A673 (cell line): ENCODE results near the gene POLN. TPM values are rescaled to one million over a fixed set of nuclear protein-coding genes. Genes with fewer than 3 reads are reported as not detected.

Source experiments
- BruUV-seq: library from RNA; stranded (reverse); fragments of 400-500 nt; replicated peaks from 2 replicates; lab custom pipeline; 2021; lab: Mats Ljungman, UMichigan
- CTCF ChIA-PET: fragments of 300-600 bp; sonication (Branson Sonifier 250); formaldehyde crosslinking; loops from one replicate; lab custom pipeline; 2022; ENCODE audit warnings: antibody characterized with exemption; lab: Charles Lee
- POLR2A ChIA-PET: fragments of 300-600 bp; sonication (Branson Sonifier 250); formaldehyde crosslinking; loops from one replicate; lab custom pipeline; 2022; ENCODE audit warnings: antibody characterized with exemption; ENCODE audit not compliant: low non-redundant PET; lab: Charles Lee
- DNase-seq: peaks from one replicate; pipeline ENCODE4 v3.0.0-alpha.2; 2015; ENCODE audit warnings: low spot score
- H3K27ac ChIP-seq: fragments of 200-600 bp; sonication (generic); 2 replicates; pipeline ENCODE4 v1.5.1; 2016; ENCODE audit warnings: mixed run types, low read depth, mild to moderate bottlenecking, mixed read lengths, antibody characterized with exemption, low read length; ENCODE audit not compliant: poor library complexity, severe bottlenecking
- H3K27me3 ChIP-seq: fragments of 200-600 bp; sonication (generic); replicated peaks from 2 replicates; pipeline ENCODE4 v1.6.1; 2017; ENCODE audit warnings: mixed run types, low read depth, mild to moderate bottlenecking, mixed read lengths, antibody characterized with exemption, low read length; ENCODE audit not compliant: insufficient read depth, poor library complexity
- H3K36me3 ChIP-seq: fragments of 200-600 bp; sonication (generic); 2 replicates; pipeline ENCODE4 v1.6.1; 2016; ENCODE audit warnings: mixed run types, mild to moderate bottlenecking, mixed read lengths, antibody characterized with exemption, low read length; ENCODE audit not compliant: insufficient read depth, poor library complexity, severe bottlenecking
- H3K4me1 ChIP-seq: fragments of 200-600 bp; sonication (generic); 2 replicates; pipeline ENCODE4 v1.6.1; 2017; ENCODE audit warnings: mixed run types, mild to moderate bottlenecking, mixed read lengths, antibody characterized with exemption, low read length; ENCODE audit not compliant: insufficient read depth, poor library complexity, severe bottlenecking
- H3K4me3 ChIP-seq: fragments of 200-600 bp; sonication (generic); 2 replicates; pipeline ENCODE4 v1.5.1; 2016; ENCODE audit warnings: low read depth, mixed run types, mild to moderate bottlenecking, mixed read lengths, low read length; ENCODE audit not compliant: poor library complexity, severe bottlenecking
- H3K9me3 ChIP-seq: fragments of 200-600 bp; sonication (generic); 2 replicates; pipeline ENCODE4 v1.6.1; 2016; ENCODE audit warnings: mixed run types, low read depth, mild to moderate bottlenecking, mixed read lengths, antibody characterized with exemption, low read length; ENCODE audit not compliant: poor library complexity, severe bottlenecking
- CTCF ChIP-seq: fragments of 300-800, 200-600 bp; sonication (generic); conservative IDR thresholded peaks from 2 replicates; pipeline ENCODE4 v1.5.1; 2017; ENCODE audit warnings: low read depth, mild to moderate bottlenecking, antibody characterized with exemption, low read length, moderate library complexity, mixed read lengths
- EZH2 ChIP-seq: fragments of 200-600 bp; sonication (generic); IDR thresholded peaks from 2 replicates; pipeline ENCODE4 v1.6.1; 2017; ENCODE audit warnings: borderline replicate concordance, low read depth, mild to moderate bottlenecking, mixed read lengths, antibody characterized with exemption, low read length; ENCODE audit not compliant: poor library complexity, severe bottlenecking
- intact Hi-C: fragments of 100-400 bp; cut with micrococcal nuclease; formaldehyde crosslinking; loops from one replicate; pipeline ENCODE4 v1.10.0; 2022; ENCODE audit not compliant: unreplicated experiment
- total RNA-seq: library from RNA; stranded (reverse); gene quantifications from 2 replicates; pipeline ENCODE4 v1.2.3, GENCODE V29; 2021

Gene POLN
- total RNA-seq, 1 experiment from 2014 or later: 4.0 TPM

- no peaks in the 10 kb centered on the region for H3K9me3 ChIP-seq
- no peak overlapping the region for H3K4me3 ChIP-seq
- intact Hi-C loops: no loop called here
- no peak for TF ChIP-seq CTCF
- no peak for TF ChIP-seq EZH2
- H3K27ac ChIP-seq: no peak overlapping the region
- H3K36me3 ChIP-seq: no peaks in the 10 kb centered on the region
- no peak for DNase-seq
- BruUV-seq: no TSS peak
- ChIA-PET POLR2A (no interaction called here), CTCF (no interaction called here)
- no peaks in the 10 kb centered on the region for H3K4me1 ChIP-seq
- H3K27me3 ChIP-seq: peaks cover 20% of the 10 kb centered on the region
Measured at GRCh38 chr4:2054217-2054616, 187.7 kb downstream of the POLN start.

DNA sequence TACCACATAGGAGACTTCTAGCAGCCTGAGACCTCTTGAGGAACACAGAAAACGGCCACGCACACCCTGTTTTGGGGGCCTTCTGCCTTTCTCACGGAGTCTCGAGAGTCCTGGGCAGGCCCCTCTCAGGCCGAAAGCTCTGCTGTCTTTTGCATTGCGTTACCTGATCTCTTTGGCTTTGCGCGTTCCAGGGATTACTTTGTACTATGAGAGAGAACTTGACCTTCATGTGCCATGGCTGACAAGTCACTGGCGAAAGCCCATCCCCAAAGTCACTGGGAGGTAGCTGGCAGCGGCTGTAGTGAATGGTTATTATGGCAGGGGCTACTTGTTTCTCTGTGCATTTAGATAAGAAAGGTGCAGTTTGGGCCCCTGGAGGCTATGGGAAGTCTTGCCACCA, 190.8 kb downstream of the POLN start:
- no peak for DNase-seq
- Histone ChIP-seq H3K4me1 (no peaks in the 10 kb centered on the region), H3K4me3 (no peak overlapping the region), H3K9me3 (no peaks in the 10 kb centered on the region), H3K36me3 (no peaks in the 10 kb centered on the region), H3K27me3 (peaks cover 10% of the 10 kb centered on the region), H3K27ac (no peak overlapping the region)
- BruUV-seq: no TSS peak
- intact Hi-C loops: no loop called here
- no peak for TF ChIP-seq CTCF
- no peak for TF ChIP-seq EZH2
- ChIA-PET CTCF (no interaction called here), POLR2A (no interaction called here)

- CTCF ChIA-PET: no interaction called here
- no peak overlapping the region for H3K27ac ChIP-seq
- no peaks in the 10 kb centered on the region for H3K4me1 ChIP-seq
- intact Hi-C loops: no loop called here
- TF ChIP-seq CTCF (no peak), EZH2 (no peak)
- POLR2A ChIA-PET: no interaction called here
- no TSS peak for BruUV-seq
- DNase-seq: no peak
- H3K36me3 ChIP-seq: no peaks in the 10 kb centered on the region
- no peaks in the 10 kb centered on the region for H3K9me3 ChIP-seq
- H3K4me3 ChIP-seq: no peak overlapping the region
- H3K27me3 ChIP-seq: peaks cover 10% of the 10 kb centered on the region
Measured at GRCh38 chr4:2049811-2050210, 192.1 kb downstream of the POLN start.
